NCI-H2081 treated with DMSO at 0.1 percent for 48 hours (cell line): ENCODE measurements around the gene IGSF1.

Experiments
- DNase-seq: peaks from one replicate; lab custom pipeline; 2025; lab: John Stamatoyannopoulos, UW

The IGSF1 gene, protein sequence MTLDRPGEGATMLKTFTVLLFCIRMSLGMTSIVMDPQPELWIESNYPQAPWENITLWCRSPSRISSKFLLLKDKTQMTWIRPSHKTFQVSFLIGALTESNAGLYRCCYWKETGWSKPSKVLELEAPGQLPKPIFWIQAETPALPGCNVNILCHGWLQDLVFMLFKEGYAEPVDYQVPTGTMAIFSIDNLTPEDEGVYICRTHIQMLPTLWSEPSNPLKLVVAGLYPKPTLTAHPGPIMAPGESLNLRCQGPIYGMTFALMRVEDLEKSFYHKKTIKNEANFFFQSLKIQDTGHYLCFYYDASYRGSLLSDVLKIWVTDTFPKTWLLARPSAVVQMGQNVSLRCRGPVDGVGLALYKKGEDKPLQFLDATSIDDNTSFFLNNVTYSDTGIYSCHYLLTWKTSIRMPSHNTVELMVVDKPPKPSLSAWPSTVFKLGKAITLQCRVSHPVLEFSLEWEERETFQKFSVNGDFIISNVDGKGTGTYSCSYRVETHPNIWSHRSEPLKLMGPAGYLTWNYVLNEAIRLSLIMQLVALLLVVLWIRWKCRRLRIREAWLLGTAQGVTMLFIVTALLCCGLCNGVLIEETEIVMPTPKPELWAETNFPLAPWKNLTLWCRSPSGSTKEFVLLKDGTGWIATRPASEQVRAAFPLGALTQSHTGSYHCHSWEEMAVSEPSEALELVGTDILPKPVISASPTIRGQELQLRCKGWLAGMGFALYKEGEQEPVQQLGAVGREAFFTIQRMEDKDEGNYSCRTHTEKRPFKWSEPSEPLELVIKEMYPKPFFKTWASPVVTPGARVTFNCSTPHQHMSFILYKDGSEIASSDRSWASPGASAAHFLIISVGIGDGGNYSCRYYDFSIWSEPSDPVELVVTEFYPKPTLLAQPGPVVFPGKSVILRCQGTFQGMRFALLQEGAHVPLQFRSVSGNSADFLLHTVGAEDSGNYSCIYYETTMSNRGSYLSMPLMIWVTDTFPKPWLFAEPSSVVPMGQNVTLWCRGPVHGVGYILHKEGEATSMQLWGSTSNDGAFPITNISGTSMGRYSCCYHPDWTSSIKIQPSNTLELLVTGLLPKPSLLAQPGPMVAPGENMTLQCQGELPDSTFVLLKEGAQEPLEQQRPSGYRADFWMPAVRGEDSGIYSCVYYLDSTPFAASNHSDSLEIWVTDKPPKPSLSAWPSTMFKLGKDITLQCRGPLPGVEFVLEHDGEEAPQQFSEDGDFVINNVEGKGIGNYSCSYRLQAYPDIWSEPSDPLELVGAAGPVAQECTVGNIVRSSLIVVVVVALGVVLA (N-terminal part only)

DNA sequence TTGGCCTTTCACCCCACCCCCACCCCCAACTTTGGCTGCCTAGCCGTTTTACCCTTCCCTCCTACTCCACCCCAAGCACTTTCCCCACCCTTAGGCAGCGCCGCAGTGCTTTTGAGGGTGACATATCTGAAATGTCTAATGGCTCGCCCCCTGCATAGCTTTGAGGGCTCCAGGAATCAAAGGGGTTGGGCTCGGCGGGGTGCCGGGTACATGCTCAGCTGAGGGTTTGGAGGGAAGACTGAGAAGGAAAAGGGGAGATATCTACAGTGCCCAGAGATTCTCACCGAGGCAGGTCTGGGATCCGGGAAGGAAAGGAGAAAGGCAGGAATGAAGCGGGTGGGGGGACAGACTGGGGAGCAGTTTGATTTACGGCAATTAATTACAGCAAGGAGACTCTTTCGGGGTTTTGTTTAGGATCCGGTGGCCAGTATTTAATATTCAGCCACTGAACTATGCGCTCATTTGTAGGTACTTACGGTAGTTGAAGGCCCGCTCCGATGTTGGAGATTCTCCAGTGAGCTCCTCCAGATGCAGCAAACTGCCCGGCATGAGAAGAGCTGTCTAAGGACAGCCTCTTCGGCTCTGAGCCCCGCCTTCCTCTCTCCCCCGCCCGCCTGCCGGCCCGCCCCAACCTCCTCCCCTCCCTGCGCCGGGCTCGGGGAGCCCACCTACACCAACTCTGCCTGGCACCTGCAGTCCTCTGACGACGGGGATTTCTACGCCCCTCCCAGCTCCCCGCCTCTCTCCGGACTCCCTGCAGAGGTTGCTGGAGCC lies at the start of gene IGSF1:
TSS of gene IGSF1 (minus strand) at position 569 of the 774 bp plus-strand sequence. CDS start 2,632 bp downstream, outside the sequence.
- DNase-seq = no peak

DNA sequence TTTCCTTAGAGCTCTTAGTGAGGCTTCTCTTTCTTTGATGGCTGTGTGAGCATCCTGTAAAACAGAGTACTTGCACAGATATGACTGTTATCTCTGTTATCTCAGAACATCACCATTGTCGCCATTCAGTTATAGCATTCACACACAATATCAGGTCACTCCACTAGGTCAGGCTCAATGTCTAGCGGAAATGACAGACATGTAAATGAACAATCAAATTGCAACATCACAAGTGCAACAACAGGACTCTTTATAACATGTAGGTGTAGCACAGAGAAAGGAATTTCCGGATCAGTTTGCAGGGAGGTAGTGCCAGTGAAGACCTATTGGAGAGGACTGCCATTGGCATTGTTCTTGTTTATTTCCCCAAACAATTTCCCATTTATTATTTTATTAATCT lies 43.2 kb upstream of the IGSF1 start:
- no peak for DNase-seq

DNA sequence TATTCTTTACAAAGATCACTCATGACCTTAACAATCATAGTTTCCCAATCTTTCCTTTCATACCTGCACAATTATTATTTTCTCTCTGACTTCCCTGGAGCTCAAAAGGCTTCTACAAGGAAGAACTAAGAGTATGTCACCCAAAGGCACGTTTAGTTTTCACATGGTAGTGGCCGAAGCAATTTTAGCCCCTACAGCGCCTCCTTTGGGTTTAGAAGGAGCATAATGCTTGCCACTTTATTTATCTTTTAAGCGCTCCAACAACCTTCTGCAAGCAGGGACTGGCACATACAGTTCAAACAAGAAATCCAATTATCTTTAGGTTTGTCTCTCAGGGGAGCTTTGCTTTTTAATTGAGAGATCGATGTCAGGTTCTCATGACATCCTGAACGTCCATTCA lies 42.0 kb upstream of the IGSF1 start:
- no peak for DNase-seq

DNA sequence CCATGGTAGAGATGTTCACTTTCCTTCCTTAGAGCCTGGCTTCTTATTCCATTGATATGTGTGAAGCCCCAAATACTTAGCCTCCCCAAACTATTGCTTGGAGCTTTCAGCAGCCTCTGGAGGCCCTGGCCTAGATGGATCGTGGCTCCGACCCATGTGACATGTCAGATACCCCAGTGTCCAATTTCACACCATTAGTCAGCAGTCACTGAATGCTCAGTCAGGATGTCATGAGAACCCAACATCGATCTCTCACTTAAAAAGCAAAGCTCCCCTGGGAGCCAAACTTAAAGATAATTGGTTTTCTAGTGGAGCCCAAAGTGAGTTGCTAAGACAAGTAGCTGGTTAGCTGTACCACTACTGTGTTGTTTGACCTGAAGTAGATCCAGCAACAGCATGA lies 41.6 kb upstream of the IGSF1 start:
- DNase-seq = no peak

DNA sequence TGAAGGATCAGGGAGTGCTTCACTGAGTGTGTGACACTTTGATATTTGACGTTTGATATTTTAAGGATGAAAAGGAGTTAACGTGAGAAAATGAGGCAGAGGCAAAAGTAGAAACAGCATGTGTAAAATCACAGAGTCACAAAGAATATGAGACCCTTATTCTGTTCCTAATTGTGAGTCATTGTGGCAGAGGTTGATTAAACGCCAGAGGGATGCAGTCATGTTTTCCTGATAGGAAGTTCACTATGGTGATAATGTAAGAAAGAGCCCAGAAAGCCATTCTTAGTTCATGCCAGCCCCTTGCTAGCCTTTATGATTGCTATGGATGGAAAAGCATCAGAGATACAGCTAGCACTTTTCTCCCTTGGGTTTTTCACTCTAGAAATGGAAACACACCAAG lies 33.5 kb upstream of the IGSF1 start:
- no peak for DNase-seq

DNA sequence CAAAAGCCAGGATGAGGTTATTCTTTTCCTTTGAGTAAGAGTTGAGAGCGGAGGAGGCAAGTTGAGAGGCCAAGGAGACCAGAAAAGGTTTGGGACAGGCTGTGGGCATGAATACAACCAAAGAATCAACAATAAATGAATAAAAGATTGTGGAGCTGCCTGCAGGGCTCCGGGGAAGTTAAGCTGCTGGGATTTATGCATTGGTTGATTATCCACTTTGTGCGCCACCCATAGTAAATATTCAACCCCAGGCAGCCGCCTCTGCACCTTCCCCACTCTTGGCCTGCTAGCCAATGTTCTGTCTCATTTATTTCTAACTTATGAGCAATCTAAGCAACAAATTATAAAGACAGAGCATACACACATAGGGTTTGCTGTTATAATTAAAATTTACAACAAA lies 28.2 kb upstream of the IGSF1 start:
- DNase-seq = no peak

DNA sequence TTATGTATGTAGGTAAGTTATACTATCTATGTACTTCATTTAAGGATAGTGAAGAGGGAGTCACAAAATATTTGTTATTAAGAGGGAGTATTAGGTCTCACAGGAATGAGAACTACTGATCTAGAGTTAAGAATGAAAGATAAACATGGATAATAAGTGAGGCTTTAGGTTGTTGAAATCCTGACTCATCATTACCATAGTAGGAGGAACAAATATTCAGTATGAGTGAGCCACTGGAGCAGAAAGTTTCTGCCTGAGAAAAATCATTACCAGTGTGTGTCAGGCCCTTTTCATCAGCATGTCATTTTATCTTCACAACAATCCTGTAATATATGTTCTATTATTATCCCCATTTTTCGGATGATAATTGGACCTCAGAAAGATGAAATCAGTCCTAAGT lies 27.2 kb upstream of the IGSF1 start:
- no peak for DNase-seq

DNA sequence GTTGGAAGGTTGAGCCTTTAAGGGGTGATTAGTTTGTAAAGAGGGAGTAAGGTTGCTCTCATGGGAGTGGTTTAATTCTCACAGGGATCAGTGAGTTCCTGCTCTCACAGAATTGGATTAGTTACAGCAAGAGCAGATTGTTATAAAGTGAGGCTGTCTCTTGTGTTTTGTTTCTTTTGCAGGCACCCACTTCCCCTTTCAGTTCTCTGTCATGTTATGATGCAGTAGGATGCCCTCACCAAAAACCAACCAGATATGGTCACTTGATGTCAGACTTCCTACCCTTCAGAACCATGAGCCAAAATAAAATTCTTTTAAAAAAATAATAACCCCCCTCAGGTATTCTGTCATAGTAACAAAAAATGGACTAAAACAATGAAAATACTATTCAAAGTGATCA lies 19.9 kb upstream of the IGSF1 start:
- no peak for DNase-seq

DNA sequence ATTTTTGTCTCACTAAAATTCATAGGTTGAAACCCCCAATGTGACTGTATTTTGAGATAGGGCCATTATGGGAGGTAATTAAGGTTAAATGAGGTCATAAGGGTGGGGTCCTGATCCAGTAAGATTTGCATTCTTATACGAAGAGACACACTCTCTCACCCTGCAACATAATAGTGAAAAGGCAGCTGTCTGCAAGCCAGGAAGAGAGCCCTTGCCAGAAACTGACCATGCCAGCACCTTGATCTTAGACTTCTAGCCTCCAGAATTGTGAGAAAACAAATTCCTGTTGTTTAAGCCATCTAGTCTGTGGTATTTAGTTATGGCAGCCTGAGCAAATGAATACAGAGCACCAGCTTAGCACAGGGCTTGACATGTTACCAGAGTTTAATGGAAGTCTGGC lies 17.5 kb upstream of the IGSF1 start:
- DNase-seq = no peak

DNA sequence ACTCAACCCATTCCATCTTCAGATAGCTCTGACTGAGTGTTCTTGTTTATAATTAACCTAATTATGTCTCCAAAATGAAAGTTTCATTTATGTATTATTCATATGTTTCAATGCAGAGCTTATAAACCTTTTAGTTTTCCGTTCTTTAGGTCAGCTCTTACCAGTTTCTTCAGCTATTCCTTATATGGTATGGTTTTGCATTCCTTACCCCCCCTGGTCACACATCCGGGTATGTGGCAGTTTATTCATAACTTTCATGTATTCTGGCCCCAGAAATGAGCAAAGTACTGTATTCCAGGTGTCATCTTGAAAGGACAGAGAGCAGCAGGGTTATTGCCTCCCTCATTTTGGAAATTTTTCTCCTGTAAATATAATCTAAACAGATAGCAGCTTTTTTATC lies 16.8 kb upstream of the IGSF1 start:
- no peak for DNase-seq

DNA sequence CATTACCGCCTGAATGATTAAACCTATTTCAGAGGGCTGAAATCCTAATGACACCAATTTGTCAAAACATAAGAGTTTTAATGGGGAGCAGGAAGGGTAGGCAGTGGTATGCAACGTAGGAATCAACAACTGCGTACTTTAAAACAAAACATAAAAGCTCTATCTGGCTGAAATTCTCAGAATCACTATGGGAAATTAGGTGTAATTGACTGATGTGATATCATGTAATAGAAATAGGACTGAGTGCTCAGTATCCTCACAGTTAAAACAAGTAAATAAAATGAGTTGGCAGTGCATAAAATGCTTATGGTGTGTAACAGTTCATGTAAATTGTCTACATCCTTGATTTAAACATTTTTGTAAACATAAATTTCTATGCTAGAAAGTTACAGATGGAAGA lies 13.6 kb upstream of the IGSF1 start:
- no peak for DNase-seq

DNA sequence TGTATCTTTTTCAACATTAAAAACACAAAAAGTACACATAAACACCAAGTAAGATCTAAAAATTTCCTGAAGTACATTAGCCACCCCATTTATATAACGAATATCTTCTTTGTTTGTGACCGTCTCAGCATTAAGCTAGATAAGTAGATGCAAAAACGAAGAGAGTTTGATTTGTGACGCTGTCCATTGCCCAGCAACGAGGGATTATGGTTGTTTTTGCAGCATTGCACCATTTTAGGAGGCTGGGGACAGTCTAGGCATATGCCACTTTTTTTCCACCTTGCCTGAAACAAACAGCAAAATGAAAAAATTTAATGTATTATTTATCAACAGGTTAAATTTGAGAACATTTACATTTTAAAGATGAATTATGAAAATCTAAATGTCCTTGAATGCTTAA lies 12.0 kb upstream of the IGSF1 start:
- no peak for DNase-seq

DNA sequence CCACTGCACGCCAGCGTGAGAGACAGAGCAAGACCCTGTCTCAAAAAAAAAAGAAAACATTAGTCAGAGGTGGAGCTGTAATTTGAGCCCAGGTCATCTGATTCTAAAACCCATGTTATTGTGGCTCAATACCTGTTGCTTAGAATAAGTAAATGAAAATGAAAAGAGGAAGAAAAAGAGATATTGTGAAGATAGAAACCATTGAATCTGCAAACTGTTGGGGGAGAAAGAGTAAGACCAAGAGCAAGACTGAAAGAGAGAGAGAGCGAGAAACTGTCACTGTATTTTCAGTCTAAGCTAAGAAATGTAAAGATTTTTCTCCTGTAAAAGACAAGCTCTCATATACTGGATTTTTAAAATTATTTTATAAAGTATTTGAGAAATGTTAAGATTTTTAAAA lies 9.7 kb upstream of the IGSF1 start:
- DNase-seq = no peak

DNA sequence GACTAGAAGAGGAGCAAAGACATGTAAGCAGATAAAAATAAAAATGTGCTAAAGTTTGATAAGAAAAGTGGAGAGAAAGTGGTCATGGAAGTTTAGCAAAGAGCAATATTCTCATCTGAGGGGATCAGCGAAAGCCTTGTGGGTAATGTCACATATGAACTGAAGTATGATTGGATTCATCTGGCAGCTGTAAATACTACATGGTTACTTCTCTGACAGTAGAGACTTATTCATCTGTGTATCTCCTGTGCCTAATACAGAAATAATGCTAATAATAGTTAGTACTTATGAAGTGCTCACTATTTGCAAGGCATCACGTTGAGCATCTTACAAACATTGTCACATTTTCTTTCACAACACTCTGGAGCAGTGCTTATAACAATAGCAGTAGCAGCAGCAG lies 8.9 kb upstream of the IGSF1 start:
- DNase-seq = no peak

DNA sequence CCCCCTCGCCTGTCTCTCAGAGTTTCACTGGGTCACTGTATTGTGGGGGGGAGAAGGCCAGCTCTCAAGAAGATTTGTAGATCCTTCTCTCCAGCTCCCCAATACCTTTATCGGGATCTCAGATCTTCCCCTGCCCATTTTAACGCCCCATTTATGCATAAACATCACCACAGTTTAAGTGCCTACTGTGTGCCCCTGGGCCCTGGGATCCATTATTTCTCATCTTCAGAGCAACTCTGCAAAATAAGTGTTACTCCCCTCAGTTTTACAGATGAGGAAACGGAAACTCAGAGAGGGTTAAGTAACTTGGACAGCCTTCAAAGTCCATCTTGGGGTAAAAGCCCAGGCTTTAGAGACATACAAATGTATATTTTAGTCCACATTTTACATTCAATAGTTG lies 421 bp upstream of the IGSF1 start:
- no peak for DNase-seq

DNA sequence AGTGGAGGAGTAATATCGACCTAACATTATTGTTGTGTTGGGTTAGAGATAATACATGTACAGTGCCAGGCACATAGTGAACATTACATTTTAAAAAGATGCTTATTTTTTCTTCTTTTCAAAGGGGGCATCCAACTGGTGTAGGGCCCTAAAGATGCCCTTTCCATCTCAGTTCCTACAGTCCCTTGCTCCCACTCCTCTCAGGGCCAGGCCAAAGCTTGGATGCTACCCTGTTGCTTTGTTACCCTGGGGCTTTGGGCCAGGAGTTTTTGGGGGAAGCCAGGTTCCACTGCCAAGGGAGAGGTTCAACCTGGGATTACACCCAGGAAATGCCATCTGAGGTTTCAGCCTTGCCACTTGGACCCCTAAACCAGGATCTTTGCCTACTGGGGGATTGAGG lies 918 bp downstream of the IGSF1 start:
- no peak for DNase-seq

DNA sequence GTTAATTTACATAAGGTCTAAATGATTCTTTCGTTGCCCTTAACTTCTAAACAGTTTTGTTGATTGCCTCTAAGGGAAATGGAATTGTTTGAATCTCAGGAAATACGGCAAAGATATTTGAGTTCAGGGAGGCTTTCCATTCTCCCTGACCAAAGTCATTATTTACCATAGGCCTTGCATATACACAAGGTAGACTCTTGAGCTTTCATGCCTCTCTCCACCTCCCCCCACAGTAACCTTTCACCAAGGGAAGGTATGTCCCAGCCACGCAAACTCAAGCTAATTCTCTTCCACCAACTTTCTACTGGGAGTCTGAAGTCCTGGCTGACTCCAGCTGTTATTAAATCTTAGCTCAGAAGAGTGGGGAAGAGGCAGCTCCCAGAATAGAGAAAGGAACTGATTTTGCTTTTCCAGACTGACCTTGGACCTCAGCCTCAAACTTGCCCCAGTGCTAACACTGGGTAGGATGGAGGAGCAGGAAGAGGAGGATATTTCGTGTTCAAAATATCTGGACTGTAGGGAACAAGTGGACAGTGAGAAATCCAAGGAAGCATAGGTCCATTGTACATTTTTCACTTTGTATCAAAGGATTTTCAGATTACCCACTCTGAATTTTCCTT lies 1.4 kb downstream of the IGSF1 start:
- DNase-seq = no peak

DNA sequence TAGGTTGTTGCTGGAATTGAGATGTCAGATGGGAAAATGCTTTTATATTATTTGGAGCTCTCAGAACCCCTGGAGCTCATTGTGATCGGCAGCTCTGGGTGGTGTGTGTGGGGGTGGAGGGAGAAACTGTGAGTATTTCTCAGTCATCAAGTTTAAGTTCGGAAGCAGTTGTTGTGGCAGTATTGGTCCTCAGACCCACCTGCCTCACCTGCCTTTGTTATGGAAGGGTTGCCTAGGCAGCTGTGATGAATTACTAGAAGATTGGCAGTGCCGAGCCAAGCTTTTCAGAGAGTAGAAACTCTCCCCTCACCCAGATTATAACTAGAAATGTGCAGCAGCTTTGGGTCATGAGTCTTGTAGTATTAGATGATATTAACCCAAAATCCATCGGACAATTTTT lies 9.5 kb downstream of the IGSF1 start:
- no peak for DNase-seq

DNA sequence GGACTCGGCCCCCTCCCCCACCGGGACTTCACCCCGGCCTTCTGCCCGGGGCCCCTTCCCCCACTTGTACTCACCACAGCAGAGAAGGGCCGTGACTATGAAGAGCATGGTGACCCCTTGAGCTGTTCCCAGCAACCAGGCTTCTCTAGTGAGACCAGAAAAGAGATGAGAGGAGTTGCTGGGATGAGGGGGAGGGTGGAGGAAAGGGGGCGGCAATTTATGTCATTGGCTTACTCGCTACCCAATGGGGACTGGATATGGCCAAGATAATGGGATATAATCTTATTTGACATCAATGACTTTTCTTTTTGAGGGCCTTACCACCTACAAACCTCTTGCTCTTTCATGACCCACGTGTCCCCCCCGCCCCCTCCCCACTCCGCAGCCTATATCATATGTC lies 9.9 kb downstream of the IGSF1 start:
- DNase-seq = no peak

DNA sequence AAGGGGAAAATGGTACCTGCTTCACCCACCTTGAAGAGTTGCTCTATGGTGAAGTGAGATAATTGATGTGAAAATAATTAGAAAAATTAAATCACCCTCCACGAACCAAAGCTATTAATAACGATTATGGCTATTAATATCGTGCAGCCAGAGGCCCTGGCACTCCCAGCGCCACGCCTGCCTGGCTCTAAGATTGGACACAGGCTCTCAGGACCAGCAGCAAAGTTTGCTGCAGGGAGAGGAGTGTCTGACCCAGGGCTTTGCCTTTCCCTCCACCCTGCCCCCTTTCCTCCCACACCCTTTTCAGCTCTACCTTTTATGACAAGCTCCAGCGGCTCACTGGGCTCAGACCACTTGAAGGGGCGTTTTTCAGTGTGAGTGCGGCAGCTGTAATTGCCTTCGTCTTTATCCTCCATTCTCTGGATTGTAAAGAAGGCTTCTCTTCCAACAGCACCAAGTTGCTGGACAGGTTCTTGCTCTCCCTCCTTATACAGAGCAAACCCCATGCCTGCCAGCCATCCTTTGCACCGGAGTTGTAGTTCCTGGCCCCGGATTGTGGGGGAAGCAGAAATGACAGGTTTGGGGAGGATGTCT lies 11.5 kb downstream of the IGSF1 start:
- DNase-seq = no peak

DNA sequence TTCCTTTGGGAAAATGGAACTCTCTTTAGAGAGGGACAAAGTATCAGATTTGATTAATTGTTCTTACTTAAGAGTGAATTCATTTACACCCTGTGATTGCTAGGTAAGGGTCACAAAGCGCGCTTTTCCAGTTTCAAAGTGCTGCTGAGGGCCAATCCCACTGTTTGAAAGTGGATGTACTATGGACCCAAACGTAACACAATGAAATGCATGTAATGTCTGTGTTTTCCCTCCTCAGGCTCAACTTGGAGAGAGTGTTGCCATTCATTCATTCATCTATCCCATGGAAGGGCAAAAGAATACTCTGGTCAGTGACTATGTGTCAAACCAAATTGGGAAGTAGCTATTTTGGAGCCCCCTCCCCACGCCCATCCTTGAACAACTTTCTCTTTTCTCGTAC lies 16.1 kb downstream of the IGSF1 start:
- no peak for DNase-seq
